Stomach (tissue), 4 donors: ENCODE measurements around the gene SEMA4D.

Experiments
- EP300 ChIP-seq: sonication (generic); formaldehyde crosslinking; IDR thresholded peaks from one replicate; pipeline ENCODE4 v1.6.1; 2017; ENCODE audit warnings: antibody characterized with exemption
- POLR2A ChIP-seq, 4 donors: fragments of 450-650 bp; IDR thresholded peaks; one replicate each; pipeline ENCODE4 v1.6.1; 2016; ENCODE audit warnings: antibody characterized with exemption in 4 of 4, control low read depth in 2 of 4, mild to moderate bottlenecking in 1 of 4, moderate library complexity in 1 of 4
- TF ChIP-seq, protein P1 (sequence below), 7 experiments: fragments of 450-650 bp in 4 of 7; fragments of 200-600 bp in 3 of 7; sonication (generic) in 3 of 7; IDR thresholded peaks; one replicate each; pipeline ENCODE4 v1.5.1; 2016 to 2019; ENCODE audit warnings: antibody characterized with exemption in 7 of 7, control low read depth in 2 of 7, mild to moderate bottlenecking in 1 of 7

GRCh38 chr9:89538871-89539270 lies 41.0 kb upstream of the SEMA4D start:
- TF ChIP-seq, protein P1, sequence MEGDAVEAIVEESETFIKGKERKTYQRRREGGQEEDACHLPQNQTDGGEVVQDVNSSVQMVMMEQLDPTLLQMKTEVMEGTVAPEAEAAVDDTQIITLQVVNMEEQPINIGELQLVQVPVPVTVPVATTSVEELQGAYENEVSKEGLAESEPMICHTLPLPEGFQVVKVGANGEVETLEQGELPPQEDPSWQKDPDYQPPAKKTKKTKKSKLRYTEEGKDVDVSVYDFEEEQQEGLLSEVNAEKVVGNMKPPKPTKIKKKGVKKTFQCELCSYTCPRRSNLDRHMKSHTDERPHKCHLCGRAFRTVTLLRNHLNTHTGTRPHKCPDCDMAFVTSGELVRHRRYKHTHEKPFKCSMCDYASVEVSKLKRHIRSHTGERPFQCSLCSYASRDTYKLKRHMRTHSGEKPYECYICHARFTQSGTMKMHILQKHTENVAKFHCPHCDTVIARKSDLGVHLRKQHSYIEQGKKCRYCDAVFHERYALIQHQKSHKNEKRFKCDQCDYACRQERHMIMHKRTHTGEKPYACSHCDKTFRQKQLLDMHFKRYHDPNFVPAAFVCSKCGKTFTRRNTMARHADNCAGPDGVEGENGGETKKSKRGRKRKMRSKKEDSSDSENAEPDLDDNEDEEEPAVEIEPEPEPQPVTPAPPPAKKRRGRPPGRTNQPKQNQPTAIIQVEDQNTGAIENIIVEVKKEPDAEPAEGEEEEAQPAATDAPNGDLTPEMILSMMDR (IDR thresholded peaks at IDR 0.05): no peak
- TF ChIP-seq POLR2A (IDR thresholded peaks at IDR 0.05) (no peak), EP300 (no peak)
